ENCODE measurements around the gene EDAR. TPM values are rescaled to one million over a fixed set of nuclear protein-coding genes. Genes with fewer than 3 reads are reported as not detected.

Gene EDAR
- total RNA-seq, 2 experiments from 2014 or later: 0.14 to 0.23 TPM

GRCh38 chr2:109018452-109018851, 29.4 kb upstream of the EDAR start:
- Mint-ChIP-seq H3K9me3 (no peaks in the 10 kb centered on the region), H3K27ac (no peak overlapping the region), H3K36me3 (no peaks in the 10 kb centered on the region), H3K27me3 (no peaks in the 10 kb centered on the region), H3K4me3 (no peak overlapping the region), H3K4me1 (peaks cover 5% of the 10 kb centered on the region)
- no peak for DNase-seq
- POLR2A ChIA-PET: no interaction called here
- ATAC-seq (ENCODE audit: low read depth): no peak

DNA sequence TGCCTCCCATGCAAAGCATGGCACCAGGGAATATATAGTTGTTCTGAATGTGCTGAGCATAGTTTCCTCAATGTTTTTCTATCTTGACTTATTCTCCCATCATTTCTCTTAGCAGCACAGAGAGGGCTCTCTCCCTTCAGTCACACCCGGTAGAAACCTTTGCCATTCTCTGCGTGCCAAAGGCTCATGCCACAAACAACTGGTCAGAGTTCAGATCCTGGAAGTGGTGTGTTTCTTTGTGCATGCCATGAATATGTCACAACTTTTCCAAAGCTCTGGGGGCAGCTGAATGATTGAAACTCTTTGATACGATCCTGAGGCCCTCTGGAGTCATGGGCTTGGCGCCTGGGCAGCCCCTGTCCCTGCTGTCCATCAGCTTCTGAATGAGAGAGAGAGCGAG, 28.0 kb upstream of the EDAR start:
- no peak overlapping the region for H3K27ac Mint-ChIP-seq
- no peaks in the 10 kb centered on the region for H3K9me3 Mint-ChIP-seq
- H3K36me3 Mint-ChIP-seq: no peaks in the 10 kb centered on the region
- POLR2A ChIA-PET: no interaction called here
- no peaks in the 10 kb centered on the region for H3K27me3 Mint-ChIP-seq
- H3K4me1 Mint-ChIP-seq: peaks cover 5% of the 10 kb centered on the region
- DNase-seq: no peak
- no peak overlapping the region for H3K4me3 Mint-ChIP-seq
- ATAC-seq (ENCODE audit: low read depth): no peak

- no peaks in the 10 kb centered on the region for H3K9me3 Mint-ChIP-seq
- POLR2A ChIA-PET: no interaction called here
- no peaks in the 10 kb centered on the region for H3K36me3 Mint-ChIP-seq
- ATAC-seq (ENCODE audit: low read depth) (no peak), DNase-seq (no peak)
- H3K27ac Mint-ChIP-seq: no peak overlapping the region
- H3K4me3 Mint-ChIP-seq: peak overlapping the region; percentile 13
- H3K27me3 Mint-ChIP-seq: no peaks in the 10 kb centered on the region
- peaks cover 5% of the 10 kb centered on the region for H3K4me1 Mint-ChIP-seq
Observed at GRCh38 chr2:109016376-109016775, 27.4 kb upstream of the EDAR start.

- POLR2A ChIA-PET: no interaction called here
Observed at GRCh38 chr2:109014476-109014875, 25.5 kb upstream of the EDAR start.

GRCh38 chr2:109013051-109013450, 24.0 kb upstream of the EDAR start:
- Mint-ChIP-seq H3K36me3 (no peaks in the 10 kb centered on the region), H3K4me1 (no peaks in the 10 kb centered on the region), H3K27me3 (no peaks in the 10 kb centered on the region), H3K9me3 (no peaks in the 10 kb centered on the region), H3K27ac (no peak overlapping the region), H3K4me3 (no peak overlapping the region)
- POLR2A ChIA-PET: no interaction called here
- ATAC-seq (ENCODE audit: low read depth) (no peak), DNase-seq (no peak)

More at GRCh38 chr2:109014476-109014875, 25.5 kb upstream of the EDAR start:
- no peaks in the 10 kb centered on the region for H3K9me3 Mint-ChIP-seq
- no peaks in the 10 kb centered on the region for H3K27me3 Mint-ChIP-seq
- no peak for DNase-seq
- no peak for ATAC-seq (ENCODE audit: low read depth)
- no peaks in the 10 kb centered on the region for H3K36me3 Mint-ChIP-seq
- no peak overlapping the region for H3K4me3 Mint-ChIP-seq
- no peak overlapping the region for H3K27ac Mint-ChIP-seq
- no peaks in the 10 kb centered on the region for H3K4me1 Mint-ChIP-seq

DNA sequence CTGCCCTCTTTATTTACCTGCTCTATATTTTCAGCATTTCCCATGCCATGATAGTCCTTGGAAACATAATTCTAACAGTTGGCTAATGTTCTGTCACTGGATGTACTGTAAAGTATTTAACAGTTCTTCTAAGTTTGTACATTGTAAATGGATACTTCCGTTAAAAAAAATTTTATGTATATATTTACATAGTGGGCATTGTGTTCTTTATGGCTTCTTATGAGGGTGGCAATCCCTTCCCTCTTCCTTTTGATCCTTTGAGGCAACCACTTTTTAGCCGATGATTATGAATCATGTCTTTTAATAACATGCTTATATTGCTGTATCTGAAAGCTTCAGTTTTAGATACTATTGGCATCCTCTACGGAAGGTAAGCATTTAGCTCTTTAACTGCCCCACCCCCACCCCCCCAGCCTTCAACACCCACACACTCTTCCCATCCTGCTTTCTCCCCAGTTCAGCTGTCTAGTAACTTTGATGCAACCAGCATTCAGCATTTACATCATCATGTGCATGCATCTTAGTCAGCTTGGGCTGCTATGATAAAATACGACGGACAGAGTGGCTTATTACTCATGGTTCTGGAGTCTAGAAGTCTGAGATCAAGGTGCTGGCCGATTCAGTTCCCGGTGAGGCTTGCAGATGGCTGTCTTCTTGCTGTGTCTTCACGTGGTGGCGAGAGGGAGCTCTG, 21.0 kb upstream of the EDAR start:
- Mint-ChIP-seq H3K4me1 (peaks cover 3% of the 10 kb centered on the region), H3K36me3 (no peaks in the 10 kb centered on the region), H3K9me3 (no peaks in the 10 kb centered on the region), H3K4me3 (no peak overlapping the region), H3K27me3 (no peaks in the 10 kb centered on the region), H3K27ac (no peak overlapping the region)
- DNase-seq: no peak
- POLR2A ChIA-PET: interaction anchor here (0.6 kb wide), 1 partner anchor 16 kb away, joined by 3 read pairs; no protein-coding TSS in a partner anchor
- ATAC-seq (ENCODE audit: low read depth): no peak

GRCh38 chr2:109006971-109007370, 18.0 kb upstream of the EDAR start:
- Mint-ChIP-seq H3K4me1 (peaks cover 3% of the 10 kb centered on the region), H3K27ac (no peak overlapping the region), H3K4me3 (no peak overlapping the region), H3K36me3 (no peaks in the 10 kb centered on the region), H3K9me3 (no peaks in the 10 kb centered on the region), H3K27me3 (no peaks in the 10 kb centered on the region)
- ATAC-seq (ENCODE audit: low read depth): no peak
- POLR2A ChIA-PET: no interaction called here
- DNase-seq: no peak

GRCh38 chr2:109005686-109006204, 16.7 kb upstream of the EDAR start:
- Mint-ChIP-seq H3K36me3 (no peaks in the 10 kb centered on the region), H3K27ac (no peak overlapping the region), H3K4me3 (no peak overlapping the region), H3K27me3 (no peaks in the 10 kb centered on the region), H3K4me1 (peaks cover 3% of the 10 kb centered on the region), H3K9me3 (no peaks in the 10 kb centered on the region)
- no peak for ATAC-seq (ENCODE audit: low read depth)
- POLR2A ChIA-PET: no interaction called here
- DNase-seq: no peak

- H3K27ac Mint-ChIP-seq: no peak overlapping the region
- H3K4me3 Mint-ChIP-seq: no peak overlapping the region
- H3K4me1 Mint-ChIP-seq: no peaks in the 10 kb centered on the region
- no peaks in the 10 kb centered on the region for H3K27me3 Mint-ChIP-seq
- DNase-seq (no peak), ATAC-seq (ENCODE audit: low read depth) (no peak)
- no peaks in the 10 kb centered on the region for H3K9me3 Mint-ChIP-seq
- no peaks in the 10 kb centered on the region for H3K36me3 Mint-ChIP-seq
- POLR2A ChIA-PET: no interaction called here
Observed at GRCh38 chr2:109001201-109001600, 12.2 kb upstream of the EDAR start.

DNA sequence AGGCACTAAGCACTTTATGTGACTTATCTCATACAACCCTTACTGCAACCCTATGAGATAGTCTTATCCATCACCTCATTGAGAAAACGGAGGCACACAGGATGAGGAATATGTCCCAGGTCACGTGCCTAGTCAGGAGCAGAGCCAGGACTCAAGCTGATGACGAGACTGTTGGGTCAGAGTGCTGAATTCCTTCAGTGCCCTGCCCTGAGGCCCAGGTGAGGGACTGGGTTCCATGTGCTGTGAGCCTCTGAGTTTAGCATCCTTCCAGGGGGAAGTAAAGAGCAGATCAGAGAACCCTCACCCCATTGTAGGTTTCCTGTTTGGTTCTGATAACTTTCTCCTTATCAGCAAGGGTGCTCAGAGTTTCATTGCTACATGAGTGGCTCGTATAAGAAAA, 11.7 kb upstream of the EDAR start:
- Mint-ChIP-seq H3K27ac (no peak overlapping the region), H3K9me3 (no peaks in the 10 kb centered on the region), H3K27me3 (no peaks in the 10 kb centered on the region), H3K4me3 (no peak overlapping the region), H3K36me3 (no peaks in the 10 kb centered on the region), H3K4me1 (no peaks in the 10 kb centered on the region)
- POLR2A ChIA-PET: no interaction called here
- DNase-seq (no peak), ATAC-seq (ENCODE audit: low read depth) (no peak)

DNA sequence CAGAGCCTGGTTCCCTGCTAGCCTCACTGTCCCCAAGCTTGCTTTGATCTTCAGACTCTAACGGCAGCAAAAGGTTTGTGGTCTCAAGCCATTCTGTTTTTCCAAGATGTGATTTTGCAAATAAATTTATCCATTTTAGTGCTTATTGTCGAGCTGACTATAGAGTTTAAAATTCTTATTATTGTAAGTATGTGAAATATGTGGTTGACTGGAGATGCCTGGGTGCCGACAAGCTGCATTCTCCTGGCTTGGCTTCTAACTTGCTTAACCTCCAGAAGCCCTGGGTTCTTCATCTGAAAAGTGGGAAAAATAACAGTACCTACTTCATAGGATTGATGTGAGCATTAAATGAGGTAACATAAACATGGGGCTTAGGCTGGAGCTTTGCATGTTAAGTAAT, 9.9 kb upstream of the EDAR start:
- H3K9me3 Mint-ChIP-seq: no peaks in the 10 kb centered on the region
- H3K36me3 Mint-ChIP-seq: no peaks in the 10 kb centered on the region
- no peak overlapping the region for H3K27ac Mint-ChIP-seq
- no peak overlapping the region for H3K4me3 Mint-ChIP-seq
- DNase-seq (no peak), ATAC-seq (ENCODE audit: low read depth) (no peak)
- peaks cover 2% of the 10 kb centered on the region for H3K27me3 Mint-ChIP-seq
- no peaks in the 10 kb centered on the region for H3K4me1 Mint-ChIP-seq
- POLR2A ChIA-PET: no interaction called here

DNA sequence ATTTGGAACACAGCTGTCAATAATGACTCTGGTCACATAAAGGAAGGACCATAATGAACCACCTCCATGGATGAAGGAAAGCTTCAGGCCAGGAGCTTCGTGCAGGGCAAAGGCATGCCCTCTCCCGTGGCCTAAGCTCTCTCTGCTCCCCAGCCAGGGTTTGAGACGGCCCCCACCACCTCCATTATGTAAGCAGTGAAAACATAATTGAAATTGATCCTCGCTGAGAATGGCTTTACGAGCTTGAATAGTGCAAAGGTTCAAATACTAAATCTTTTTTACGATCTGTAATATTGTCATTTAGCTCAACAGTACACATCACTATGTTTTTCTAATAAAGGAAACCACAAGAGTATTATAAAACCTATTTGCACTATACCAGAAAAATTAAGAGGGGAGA, 5.2 kb upstream of the EDAR start:
- POLR2A ChIA-PET: no interaction called here
- no peak overlapping the region for H3K4me3 Mint-ChIP-seq
- peaks cover 2% of the 10 kb centered on the region for H3K27me3 Mint-ChIP-seq

DNA sequence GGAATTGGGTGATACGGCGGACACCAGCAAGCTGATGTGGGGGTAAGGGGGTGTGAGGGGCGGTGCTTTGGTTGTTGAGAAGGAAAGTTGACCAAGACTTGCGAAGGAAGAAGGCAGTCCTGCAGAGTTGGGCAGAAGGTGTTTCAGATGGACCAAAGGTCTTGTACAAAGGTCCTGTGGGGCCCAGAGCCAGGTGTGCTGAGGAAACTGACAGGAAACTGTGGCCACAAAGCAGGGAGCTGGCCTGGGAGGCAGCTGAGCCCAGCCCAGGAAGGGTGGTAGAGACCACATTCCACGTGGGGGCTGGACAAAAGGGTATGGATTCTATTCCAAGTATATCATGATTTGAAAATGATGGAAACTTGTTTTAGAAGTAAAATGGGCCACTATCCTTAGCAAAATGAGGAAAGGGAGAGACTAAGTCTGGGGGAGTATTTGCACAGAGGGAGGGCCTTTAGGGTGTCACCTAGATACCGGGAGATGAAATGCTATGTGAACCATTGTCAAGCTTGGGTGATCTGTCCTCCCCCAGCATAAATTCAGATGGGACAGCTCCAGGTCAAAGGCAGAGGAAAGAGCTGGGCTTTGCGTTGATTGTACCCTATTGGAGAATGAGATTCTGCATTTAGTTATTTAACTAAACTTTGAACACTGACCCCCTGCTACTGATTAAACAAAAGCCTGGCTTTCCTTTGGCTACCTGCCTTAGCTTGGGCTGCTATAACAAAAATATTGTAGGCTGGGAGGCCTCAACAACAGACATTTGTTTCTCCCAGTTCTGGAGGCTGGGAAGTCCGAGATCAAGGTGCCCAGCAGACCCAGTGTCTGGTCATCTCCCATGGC, 4.3 kb upstream of the EDAR start:
- ATAC-seq (ENCODE audit: low read depth): no peak
- POLR2A ChIA-PET: interaction anchor here (0.6 kb wide), 1 partner anchor 42 kb away, joined by 3 read pairs; no protein-coding TSS in a partner anchor

More for the DNA sequence above, 5.2 kb upstream of the EDAR start:
- H3K36me3 Mint-ChIP-seq: no peaks in the 10 kb centered on the region
- DNase-seq (no peak), ATAC-seq (ENCODE audit: low read depth) (no peak)
- H3K4me1 Mint-ChIP-seq: peaks cover 3% of the 10 kb centered on the region
- no peaks in the 10 kb centered on the region for H3K9me3 Mint-ChIP-seq
- H3K27ac Mint-ChIP-seq: no peak overlapping the region

More for the DNA sequence above, 4.3 kb upstream of the EDAR start:
- DNase-seq: no peak
- peaks cover 2% of the 10 kb centered on the region for H3K27me3 Mint-ChIP-seq
- no peak overlapping the region for H3K4me3 Mint-ChIP-seq
- no peaks in the 10 kb centered on the region for H3K9me3 Mint-ChIP-seq
- H3K4me1 Mint-ChIP-seq: peaks cover 10% of the 10 kb centered on the region
- no peaks in the 10 kb centered on the region for H3K36me3 Mint-ChIP-seq
- H3K27ac Mint-ChIP-seq: no peak overlapping the region
